VCaP (cell line): ENCODE measurements around the gene KLHL25.

Experiments used
- H3K27ac ChIP-seq: fragments of 450-650 bp; 2 replicates; pipeline ENCODE4 v1.5.1; 2017
- TF ChIP-seq, protein P1 (sequence below): fragments of 450-650 bp; conservative IDR thresholded peaks from 2 replicates; pipeline ENCODE4 v1.5.1; 2017; ENCODE audit warnings: mild to moderate bottlenecking, moderate library complexity

The KLHL25 gene

DNA sequence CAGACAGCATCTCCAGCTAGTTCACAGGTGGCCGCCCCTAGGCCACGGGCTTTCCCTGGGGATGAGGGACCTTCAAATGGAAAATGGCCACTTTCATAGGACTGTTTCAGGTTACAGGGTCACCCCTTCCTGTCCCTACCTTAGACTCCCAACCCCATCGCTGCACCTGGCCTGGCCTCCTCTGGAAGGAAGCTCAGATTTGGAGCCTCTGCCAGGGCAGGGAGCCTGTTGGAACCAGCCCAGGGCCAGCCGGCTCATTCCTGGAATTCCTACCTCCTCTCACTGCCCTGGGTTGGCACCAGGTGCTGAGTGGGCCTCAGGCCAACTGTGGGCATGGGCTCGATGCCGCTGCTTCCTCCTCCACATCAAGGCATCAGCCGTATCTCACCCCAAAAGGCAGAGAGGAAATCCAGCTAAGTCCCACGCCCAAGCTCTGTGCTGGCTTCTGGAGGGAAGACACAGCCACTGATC is 42.2 kb downstream of the KLHL25 start:
- TF ChIP-seq, protein P1, sequence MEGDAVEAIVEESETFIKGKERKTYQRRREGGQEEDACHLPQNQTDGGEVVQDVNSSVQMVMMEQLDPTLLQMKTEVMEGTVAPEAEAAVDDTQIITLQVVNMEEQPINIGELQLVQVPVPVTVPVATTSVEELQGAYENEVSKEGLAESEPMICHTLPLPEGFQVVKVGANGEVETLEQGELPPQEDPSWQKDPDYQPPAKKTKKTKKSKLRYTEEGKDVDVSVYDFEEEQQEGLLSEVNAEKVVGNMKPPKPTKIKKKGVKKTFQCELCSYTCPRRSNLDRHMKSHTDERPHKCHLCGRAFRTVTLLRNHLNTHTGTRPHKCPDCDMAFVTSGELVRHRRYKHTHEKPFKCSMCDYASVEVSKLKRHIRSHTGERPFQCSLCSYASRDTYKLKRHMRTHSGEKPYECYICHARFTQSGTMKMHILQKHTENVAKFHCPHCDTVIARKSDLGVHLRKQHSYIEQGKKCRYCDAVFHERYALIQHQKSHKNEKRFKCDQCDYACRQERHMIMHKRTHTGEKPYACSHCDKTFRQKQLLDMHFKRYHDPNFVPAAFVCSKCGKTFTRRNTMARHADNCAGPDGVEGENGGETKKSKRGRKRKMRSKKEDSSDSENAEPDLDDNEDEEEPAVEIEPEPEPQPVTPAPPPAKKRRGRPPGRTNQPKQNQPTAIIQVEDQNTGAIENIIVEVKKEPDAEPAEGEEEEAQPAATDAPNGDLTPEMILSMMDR, result no peak
- H3K27ac ChIP-seq, result no peak overlapping the region

DNA sequence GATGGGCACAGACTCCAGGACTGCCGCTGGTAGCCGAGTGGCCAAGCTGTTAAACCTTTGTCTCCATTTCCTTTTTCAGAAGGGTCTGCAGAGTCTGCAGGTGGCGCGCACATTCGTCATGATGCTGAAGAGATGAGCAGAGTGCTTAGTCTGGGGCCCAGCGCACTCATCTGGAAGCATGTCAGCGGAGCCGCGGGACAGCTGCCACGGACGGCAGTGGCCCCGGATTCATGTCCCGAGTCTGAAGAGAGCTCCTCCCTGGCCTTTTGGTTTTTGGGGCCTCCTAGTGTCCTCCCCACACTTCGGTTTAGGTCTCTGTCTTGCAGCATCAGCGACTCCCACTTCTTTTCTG is 42.6 kb downstream of the KLHL25 start:
- no peak overlapping the region for H3K27ac ChIP-seq
- TF ChIP-seq, protein P1, result no peak

DNA sequence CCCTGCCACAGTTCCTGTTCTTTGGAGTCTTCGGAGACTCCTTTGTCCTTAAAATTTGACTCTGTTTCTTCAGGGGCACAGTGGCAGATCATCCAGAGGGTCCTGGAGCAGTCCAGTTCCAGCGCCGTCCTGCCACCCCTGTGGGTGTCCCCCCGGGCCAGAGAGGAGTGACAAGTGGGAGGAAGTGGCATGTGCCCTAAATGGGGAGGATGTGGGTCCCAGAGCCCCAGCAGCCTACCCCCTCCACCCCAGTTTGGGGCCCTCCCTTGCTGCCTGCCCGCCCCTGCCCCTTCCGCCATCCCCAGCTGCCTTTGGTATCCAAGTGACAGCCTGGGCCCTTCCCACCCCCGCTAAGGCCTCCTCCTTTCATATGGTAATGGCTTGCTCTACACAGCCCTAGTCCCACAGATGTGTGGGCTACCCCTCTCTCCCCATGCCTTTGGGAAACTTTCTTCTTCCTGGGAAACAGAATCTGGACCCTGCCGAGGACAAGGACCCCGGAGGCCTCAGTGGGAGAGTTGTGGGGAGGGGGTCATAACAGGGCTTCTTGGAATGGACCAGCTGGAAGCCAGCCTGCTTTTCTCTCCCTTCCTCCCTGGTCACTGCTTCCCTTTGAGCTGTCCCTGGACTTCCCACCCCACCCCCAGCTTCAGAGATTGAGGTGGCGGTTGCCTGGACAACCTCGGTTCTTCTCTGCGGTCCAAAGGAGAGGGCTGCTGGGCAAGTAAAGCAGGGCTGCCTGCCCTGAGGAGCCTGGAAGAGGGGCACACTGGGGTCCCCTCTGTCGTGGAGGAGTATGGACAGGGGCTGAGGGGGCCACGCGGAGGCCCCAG is 43.2 kb downstream of the KLHL25 start:
- no peak overlapping the region for H3K27ac ChIP-seq
- TF ChIP-seq, protein P1, result no peak

DNA sequence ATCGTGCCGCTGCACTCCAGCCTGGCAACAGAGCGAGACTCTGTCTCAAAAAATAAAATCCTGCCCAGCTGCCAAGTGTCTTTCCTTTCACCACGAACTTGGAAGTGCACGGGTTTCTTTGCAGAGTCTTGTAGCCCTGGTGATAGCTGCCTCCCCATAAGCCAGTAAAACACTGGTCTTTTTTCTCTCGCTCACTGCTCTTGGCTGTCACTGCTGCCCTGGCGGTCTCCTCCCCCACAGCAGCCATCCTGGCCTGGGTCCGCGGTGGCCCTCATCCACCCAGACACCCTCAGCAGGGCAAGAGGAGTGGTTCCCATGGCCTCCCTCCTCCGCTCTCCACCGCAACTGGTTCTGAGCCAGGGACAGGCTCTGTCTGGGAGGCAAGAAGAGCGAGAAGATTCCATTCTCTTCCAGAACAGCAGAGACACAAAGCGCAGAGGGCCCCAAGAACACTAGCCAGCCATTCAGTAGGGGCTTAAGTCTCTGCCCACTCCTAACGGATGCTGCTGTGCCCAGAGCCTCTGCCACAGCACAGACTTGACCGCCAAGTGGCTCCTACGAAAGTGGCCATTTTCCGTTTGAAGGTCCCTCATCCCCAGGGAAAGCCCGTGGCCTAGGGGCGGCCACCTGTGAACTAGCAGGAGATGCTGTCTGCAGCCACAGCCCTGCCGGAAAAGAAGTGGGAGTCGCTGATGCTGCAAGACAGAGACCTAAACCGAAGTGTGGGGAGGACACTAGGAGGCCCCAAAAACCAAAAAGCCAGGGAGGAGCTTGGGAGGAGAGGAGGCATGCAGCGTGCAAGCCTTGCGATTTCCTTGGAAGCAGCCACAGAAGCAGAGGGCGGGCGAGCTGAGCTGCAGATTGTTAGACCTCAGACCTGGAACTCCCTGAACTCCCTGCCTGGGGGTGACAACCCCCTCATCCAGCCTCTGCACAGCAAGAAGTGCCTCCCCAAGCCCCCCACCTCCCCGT is 44.1 kb downstream of the KLHL25 start:
- TF ChIP-seq, protein P1, result no peak
- no peak overlapping the region for H3K27ac ChIP-seq

DNA sequence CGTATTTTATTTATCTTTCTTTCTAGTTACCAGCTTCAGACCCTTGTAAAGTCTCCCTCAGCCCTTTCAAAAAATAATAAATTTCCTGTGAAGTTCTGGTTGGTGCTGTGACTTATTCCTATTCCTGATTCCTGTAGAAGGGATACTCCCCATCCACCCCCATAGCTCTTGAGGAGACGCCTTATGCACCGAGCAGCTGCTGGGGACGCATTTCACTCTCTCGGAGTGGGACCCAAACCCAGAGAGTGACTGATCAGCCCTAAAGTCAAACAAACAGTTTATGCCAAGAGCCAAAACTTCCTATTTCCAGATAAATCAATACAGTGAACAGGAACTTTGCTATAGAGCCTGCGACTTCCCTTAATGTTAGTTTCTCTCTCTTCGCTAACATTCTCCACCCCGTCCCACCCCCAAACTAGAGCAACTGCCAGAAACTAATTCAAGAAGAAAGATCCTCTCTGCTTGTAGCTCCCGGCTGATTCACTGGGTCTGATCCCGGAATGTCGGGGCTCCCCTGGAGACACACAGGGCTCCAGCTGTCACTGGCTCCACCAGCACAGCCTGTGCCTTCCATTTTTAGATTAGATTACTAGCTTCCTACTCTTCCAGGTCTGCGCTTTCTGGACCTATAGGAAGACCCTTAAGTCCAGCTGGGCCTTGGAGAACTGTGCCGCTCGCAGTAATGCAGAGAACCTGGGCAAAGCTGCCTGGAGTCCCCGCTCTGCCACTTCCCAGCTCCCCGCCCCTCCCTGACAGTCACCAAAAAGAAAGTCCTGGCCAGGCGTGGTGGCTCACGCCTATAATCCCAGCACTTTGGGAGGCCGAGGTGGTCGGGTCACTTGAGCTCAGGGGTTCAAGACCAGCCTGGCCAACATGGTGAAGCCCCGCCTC is 45.2 kb downstream of the KLHL25 start:
- TF ChIP-seq, protein P1, result no peak
- no peak overlapping the region for H3K27ac ChIP-seq

DNA sequence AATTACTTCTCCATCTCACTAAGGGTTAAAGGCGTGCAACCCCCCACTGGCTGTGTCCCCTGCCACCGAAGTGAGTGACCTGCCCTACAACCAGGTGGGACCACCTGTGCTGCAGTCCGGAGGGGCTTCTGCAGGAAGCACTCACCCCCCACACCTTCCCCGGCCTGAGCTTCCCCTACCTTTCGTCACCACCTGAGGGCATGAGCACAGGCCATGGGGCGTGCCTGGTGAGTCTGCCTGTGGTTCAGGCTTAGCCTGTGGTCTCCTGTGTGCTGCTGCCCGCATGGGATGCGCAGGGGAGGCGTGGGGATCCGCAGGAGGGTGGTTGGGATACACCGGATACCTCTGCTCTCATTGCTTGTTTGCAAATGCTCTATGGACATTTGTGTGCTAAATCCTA is 46.0 kb downstream of the KLHL25 start:
- H3K27ac ChIP-seq, result no peak overlapping the region
- TF ChIP-seq, protein P1, result no peak
